Heart right ventricle (tissue), 16 donors: ENCODE data around the gene CD300LG. TPM values are rescaled to one million over a fixed set of nuclear protein-coding genes. Genes with fewer than 3 reads are reported as not detected.

Source experiments
- ATAC-seq, 8 donors: fragments of 200-7000 bp; cut with Tn5 transposase; one replicate each; pipeline ENCODE4 v1.9.1; 2020; ENCODE audit warnings: mild to moderate bottlenecking in 8 of 8, moderate library complexity in 8 of 8, moderate number of reproducible peaks in 1 of 8
- DNase-seq, 2 donors: peaks; one replicate each; pipeline ENCODE4 v3.0.0-alpha.2; 2020
- H3K27ac ChIP-seq, 10 donors: fragments of 200-600 bp; sonication (generic) in 2 of 10; one replicate each; pipeline versions ENCODE4 v1.5.0 to v1.8.0; 2020 to 2022; ENCODE audit warnings: mild to moderate bottlenecking in 3 of 10
- H3K27me3 ChIP-seq, 7 donors: fragments of 200-600 bp; one replicate each; pipeline ENCODE4 v1.8.0; 2021 to 2022; ENCODE audit warnings: mild to moderate bottlenecking in 2 of 7
- H3K36me3 ChIP-seq, 9 donors: fragments of 200-600 bp; sonication (generic) in 1 of 9; one replicate each; pipeline versions ENCODE4 v1.5.0 to v1.8.0; 2020 to 2022; ENCODE audit warnings: mild to moderate bottlenecking in 2 of 9
- H3K4me1 ChIP-seq, 9 donors: fragments of 200-600 bp; sonication (generic) in 1 of 9; one replicate each; pipeline versions ENCODE4 v1.5.0 to v1.8.0; 2020 to 2022; ENCODE audit warnings: mild to moderate bottlenecking in 4 of 9
- H3K4me3 ChIP-seq, 10 donors: fragments of 200-600 bp; sonication (generic) in 2 of 10; one replicate each; pipeline versions ENCODE4 v1.5.0 to v1.8.0; 2020 to 2022; ENCODE audit warnings: mild to moderate bottlenecking in 7 of 10, moderate library complexity in 2 of 10
- H3K9me3 ChIP-seq, 11 donors: fragments of 200-600 bp in 10 of 11; sonication (generic) in 2 of 11; one replicate each; pipeline versions ENCODE4 v1.5.0 to v1.8.0; 2013 to 2022; ENCODE audit warnings: mild to moderate bottlenecking in 2 of 11, control low read depth in 1 of 11, moderate library complexity in 1 of 11
- WGBS, 2 donors: extraction: QIAGEN DNeasy Blood & Tissue Kit; methylation state at CpG; one replicate each; pipeline ENCODE4 v1.1.7; 2013; ENCODE audit warnings: inconsistent platforms in 1 of 2; 5-methylcytosine and 5-hydroxymethylcytosine counted together
- intact Hi-C, 10 donors: fragments of 100-400 bp; cut with DNase I; formaldehyde crosslinking; loops; one replicate each; pipeline versions ENCODE4 v1.11.1 to v1.14.2; 2022
- polyA plus RNA-seq, 2 donors: library from polyadenylated mRNA; stranded (reverse); fragments of 200-250 nt; gene quantifications; one replicate each; pipeline ENCODE4 v1.2.3, GENCODE V29; 2013
- total RNA-seq, 10 donors: library from RNA; stranded (reverse); fragmentation: NEBNext Ultra II Directional in 3 of 10; extraction: Animal tissue kit (Norgen Biotek cat#: 25700) in 3 of 10; gene quantifications; one replicate each; pipeline versions ENCODE4 v1.2.1 to v1.2.4, GENCODE V29; 2021 to 2023
- TF ChIP-seq, protein P1 (sequence below), 9 donors: fragments of 200-600 bp; sonication (generic) in 2 of 9; IDR thresholded peaks; one replicate each; pipeline versions ENCODE4 v1.5.0 to v1.8.0; 2021 to 2022; ENCODE audit warnings: antibody characterized with exemption in 9 of 9, mild to moderate bottlenecking in 5 of 9, moderate library complexity in 1 of 9
- donor health status: Arrhythmogenic right ventricular cardiomyopathy.
- donor health status: ischemic (EF 13 %, LVEDD 7.1; RV severe dilation, severe dysfunction).
- donor health status: healthy with polysubstance abuse.
- donor health status: DM: no; HTN: yes; CAD: no.
- donor health status: DM: no; HTN: no; CAD: no.
- donor health status: ischemic (EF 25% LVEDD 6.9; RV normal size, moderate dysfunction).
- donor health status: ischemic (EF 25% LVEDD 5.7; RV mildly dilated, moderate dysfunction).
- donor health status: healthy.
- donor health status: DM: yes; HTN: yes; CAD: no.
- donor health status: Ischemic cardiomyopathy.
- donor health status: ischemic (EF 35%, LVEDD 5.7; RV mildly dilated, moderate dysfunction).
- donor health status: nonischemic (EF 11% LVEDD 7.7; RV severe dilation, severe dysfunction).
- donor health status: DM: yes; HTN: yes; CAD: no.
- donor health status: PGD.
- donor health status: ischemic (EF 29% LVEDD 5.4; RV normal size, mild dysfunction).
- donor health status: nonischemic (EF 23%, LVEDD 6.1; RV moderate dilation, normal function).

The CD300LG gene
- total and polyA plus RNA-seq, 12 donors = 3.8 to 70.9 (median 14.5) TPM

DNA sequence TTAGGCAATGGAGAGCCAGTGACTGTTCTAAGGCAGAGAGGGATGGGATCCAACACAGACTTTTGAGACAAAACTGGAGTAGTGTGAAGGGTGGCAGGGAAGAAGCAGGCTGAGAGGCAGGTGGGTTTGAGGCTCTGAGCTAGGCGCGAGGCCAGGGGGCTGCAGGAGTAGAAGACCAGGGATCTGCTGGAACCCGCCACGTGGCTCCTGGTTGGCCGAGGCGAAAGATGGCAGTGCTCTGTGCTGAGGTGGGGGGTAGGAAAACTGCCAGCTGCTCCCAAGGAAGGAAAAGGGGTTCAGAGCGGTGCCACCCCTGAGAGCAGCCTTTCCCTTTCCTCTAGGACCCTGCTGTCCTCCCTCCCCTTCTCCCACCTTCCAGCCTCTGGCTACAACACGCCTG is 5.6 kb downstream of the CD300LG start:
- DNase-seq (no peak), ATAC-seq (no peak)
- Histone ChIP-seq H3K36me3 (peaks cover 0 to 4% (median 0%) of the 10 kb centered on the region in 9 donors), H3K4me1 (peaks cover 0 to 38% (median 10%) of the 10 kb centered on the region in 9 donors), H3K4me3 (no peak overlapping the region), H3K27me3 (no peaks in the 10 kb centered on the region), H3K9me3 (no peaks in the 10 kb centered on the region), H3K27ac (peak overlapping the region in 3 of 10 donors; percentile 20 to 28 (median 22))
- intact Hi-C loops = no loop called here
- 91 to 95% methylated on average over 8 of the region's 8 CpGs for WGBS, 2 donors
- TF ChIP-seq, protein P1, sequence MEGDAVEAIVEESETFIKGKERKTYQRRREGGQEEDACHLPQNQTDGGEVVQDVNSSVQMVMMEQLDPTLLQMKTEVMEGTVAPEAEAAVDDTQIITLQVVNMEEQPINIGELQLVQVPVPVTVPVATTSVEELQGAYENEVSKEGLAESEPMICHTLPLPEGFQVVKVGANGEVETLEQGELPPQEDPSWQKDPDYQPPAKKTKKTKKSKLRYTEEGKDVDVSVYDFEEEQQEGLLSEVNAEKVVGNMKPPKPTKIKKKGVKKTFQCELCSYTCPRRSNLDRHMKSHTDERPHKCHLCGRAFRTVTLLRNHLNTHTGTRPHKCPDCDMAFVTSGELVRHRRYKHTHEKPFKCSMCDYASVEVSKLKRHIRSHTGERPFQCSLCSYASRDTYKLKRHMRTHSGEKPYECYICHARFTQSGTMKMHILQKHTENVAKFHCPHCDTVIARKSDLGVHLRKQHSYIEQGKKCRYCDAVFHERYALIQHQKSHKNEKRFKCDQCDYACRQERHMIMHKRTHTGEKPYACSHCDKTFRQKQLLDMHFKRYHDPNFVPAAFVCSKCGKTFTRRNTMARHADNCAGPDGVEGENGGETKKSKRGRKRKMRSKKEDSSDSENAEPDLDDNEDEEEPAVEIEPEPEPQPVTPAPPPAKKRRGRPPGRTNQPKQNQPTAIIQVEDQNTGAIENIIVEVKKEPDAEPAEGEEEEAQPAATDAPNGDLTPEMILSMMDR (IDR thresholded peaks at IDR 0.05) = no peak

DNA sequence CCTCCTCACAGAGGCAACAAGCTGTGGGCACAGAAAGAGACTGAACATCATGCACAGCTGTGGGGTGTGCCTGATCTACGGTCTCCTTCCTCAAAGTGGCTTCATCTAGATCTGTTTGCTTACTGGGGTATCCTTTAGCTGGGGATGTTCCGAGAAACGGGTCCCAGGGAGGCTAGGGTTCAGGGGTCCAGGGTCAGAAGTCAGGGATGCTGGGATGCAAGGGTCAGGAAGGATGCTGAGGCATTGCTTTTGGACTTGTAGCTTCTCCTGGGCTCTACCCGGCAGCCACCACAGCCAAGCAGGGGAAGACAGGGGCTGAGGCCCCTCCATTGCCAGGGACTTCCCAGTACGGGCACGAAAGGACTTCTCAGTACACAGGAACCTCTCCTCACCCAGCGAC is 6.6 kb downstream of the CD300LG start:
- ATAC-seq (no peak), DNase-seq (no peak)
- intact Hi-C loops = no loop called here
- peaks cover 0 to 4% (median 0%) of the 10 kb centered on the region in 9 donors for H3K36me3 ChIP-seq
- 73 to 90% methylated on average over 7 of the region's 7 CpGs for WGBS, 2 donors
- H3K4me3 ChIP-seq = no peak overlapping the region
- peaks cover 0 to 48% (median 15%) of the 10 kb centered on the region in 9 donors for H3K4me1 ChIP-seq
- H3K9me3 ChIP-seq = no peaks in the 10 kb centered on the region
- H3K27ac ChIP-seq = peak overlapping the region in 2 of 10 donors; percentile 18 to 28
- H3K27me3 ChIP-seq = no peaks in the 10 kb centered on the region
- TF ChIP-seq, protein P1 (IDR thresholded peaks at IDR 0.05) = no peak

DNA sequence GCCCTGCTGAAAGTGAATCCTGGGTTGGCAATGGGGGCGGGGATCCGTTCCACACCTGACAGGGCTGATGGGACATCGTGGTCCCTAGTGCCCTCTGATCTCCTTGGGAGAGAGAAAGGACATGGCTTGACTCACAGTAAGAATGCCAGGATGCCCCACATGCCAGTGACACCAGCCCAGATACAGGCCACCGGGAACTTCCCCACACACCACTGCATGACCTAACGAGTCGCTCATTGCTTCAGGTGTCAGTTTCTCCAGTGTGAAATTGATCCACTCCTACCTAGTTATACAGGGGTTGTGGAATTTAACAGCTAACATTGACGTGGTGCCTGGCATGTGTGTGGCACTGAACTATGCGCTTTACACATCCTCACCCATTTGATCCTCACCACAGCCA is 7.5 kb downstream of the CD300LG start:
- H3K9me3 ChIP-seq = no peaks in the 10 kb centered on the region
- 73% methylated on average over 8 of the region's 8 CpGs for WGBS, 2 donors
- DNase-seq (no peak), ATAC-seq (peak in 2 of 8 donors; percentile 14 to 15)
- H3K36me3 ChIP-seq = peaks cover 0 to 4% (median 0%) of the 10 kb centered on the region in 9 donors
- TF ChIP-seq, protein P1 (IDR thresholded peaks at IDR 0.05) = no peak
- peak overlapping the region in 1 of 10 donors; percentile 51 for H3K27ac ChIP-seq
- H3K27me3 ChIP-seq = no peaks in the 10 kb centered on the region
- no peak overlapping the region for H3K4me3 ChIP-seq
- intact Hi-C loops = no loop called here
- H3K4me1 ChIP-seq = peaks cover 0 to 53% (median 22%) of the 10 kb centered on the region in 9 donors

DNA sequence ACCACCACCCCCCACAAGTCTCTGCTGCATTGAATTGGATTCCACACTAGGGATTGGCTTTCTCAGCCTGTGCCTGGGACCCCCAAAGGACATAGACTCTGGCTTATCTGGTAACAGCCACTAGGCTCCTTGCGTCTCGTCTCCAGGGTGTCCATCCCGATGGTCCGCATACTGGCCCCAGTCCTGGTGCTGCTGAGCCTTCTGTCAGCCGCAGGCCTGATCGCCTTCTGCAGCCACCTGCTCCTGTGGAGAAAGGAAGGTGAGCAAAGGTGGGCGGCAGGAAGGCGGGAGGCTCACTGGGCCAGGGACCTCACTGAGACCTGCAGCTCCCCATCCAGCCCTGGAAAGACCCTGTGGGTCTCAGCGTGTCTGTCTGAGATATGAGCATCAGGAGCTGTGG is 8.1 kb downstream of the CD300LG start:
- intact Hi-C loops = no loop called here
- 87% methylated on average over 9 of the region's 9 CpGs for WGBS, 2 donors
- Histone ChIP-seq H3K9me3 (no peaks in the 10 kb centered on the region), H3K27ac (peak overlapping the region in 1 of 10 donors; percentile 90), H3K36me3 (peaks cover 0 to 4% (median 0%) of the 10 kb centered on the region in 9 donors), H3K4me1 (peaks cover 1 to 55% (median 24%) of the 10 kb centered on the region in 9 donors), H3K4me3 (no peak overlapping the region), H3K27me3 (no peaks in the 10 kb centered on the region)
- DNase-seq (no peak), ATAC-seq (no peak)
- TF ChIP-seq, protein P1 (IDR thresholded peaks at IDR 0.05) = no peak
